Transverse colon (tissue), 4 donors: ENCODE measurements around the gene AFG1L. TPM values are rescaled to one million over a fixed set of nuclear protein-coding genes. Genes with fewer than 3 reads are reported as not detected.

ENCODE experiments used
- DNase-seq: peaks from one replicate; pipeline ENCODE4 v3.0.0-alpha.2; 2019
- H3K27ac ChIP-seq, 4 donors: fragments of 200-600 bp; sonication (generic); 2 replicates each; pipeline ENCODE4 v1.5.1; 2016 to 2018; ENCODE audit warnings: inconsistent platforms in 4 of 4
- H3K27me3 ChIP-seq: fragments of 200-600 bp; sonication (generic); 2 replicates; pipeline ENCODE4 v1.5.1; 2017; ENCODE audit warnings: inconsistent platforms
- H3K36me3 ChIP-seq, 4 donors: fragments of 200-600 bp; sonication (generic); 2 replicates each; pipeline ENCODE4 v1.5.1; 2017 to 2019; ENCODE audit warnings: inconsistent platforms in 4 of 4
- H3K4me1 ChIP-seq, 4 donors: fragments of 200-600 bp; sonication (generic); 2 replicates each; pipeline ENCODE4 v1.5.1; 2017 to 2020; ENCODE audit warnings: inconsistent platforms in 4 of 4
- H3K4me3 ChIP-seq, 4 donors: fragments of 200-600 bp; sonication (generic); 1 replicate in 1 of 4; 2 replicates in 3 of 4; pipeline versions ENCODE4 v1.5.1 to v1.6.1; 2017 to 2019; ENCODE audit warnings: inconsistent platforms in 4 of 4
- H3K9me3 ChIP-seq, 2 donors: fragments of 200-600 bp; sonication (generic); 2 replicates each; pipeline ENCODE4 v1.5.1; 2017 to 2019; ENCODE audit warnings: inconsistent platforms in 2 of 2
- CTCF ChIP-seq, 5 experiments: fragments of 200-600 bp in 3 of 5; fragments of 450-650 bp in 2 of 5; sonication (generic) in 3 of 5; IDR thresholded peaks; 1 replicate in 2 of 5; 2 replicates in 3 of 5; pipeline ENCODE4 v1.5.1; 2016 to 2017; ENCODE audit warnings: antibody characterized with exemption in 5 of 5, inconsistent platforms in 3 of 5, mild to moderate bottlenecking in 2 of 5, moderate library complexity in 1 of 5
- EP300 ChIP-seq: sonication (generic); formaldehyde crosslinking; IDR thresholded peaks from one replicate; pipeline ENCODE4 v1.6.1; 2017; ENCODE audit warnings: antibody characterized with exemption, low read depth
- POLR2A ChIP-seq: fragments of 450-650 bp; IDR thresholded peaks from one replicate; pipeline ENCODE4 v1.6.1; 2016; ENCODE audit warnings: antibody characterized with exemption, mild to moderate bottlenecking, moderate library complexity
- POLR2AphosphoS5 ChIP-seq, 3 donors: sonication (generic); formaldehyde crosslinking; IDR thresholded peaks; one replicate each; pipeline ENCODE4 v1.6.1; 2016; ENCODE audit warnings: antibody characterized with exemption in 3 of 3
- WGBS, 2 donors: methylation state at CpG; one replicate each; pipeline ENCODE4 v1.1.5; 2018; ENCODE audit warnings: low coverage in 1 of 2; 5-methylcytosine and 5-hydroxymethylcytosine counted together
- in situ Hi-C, 4 donors: fragments of 200-750 bp; cut with MboI; loops; one replicate each; pipeline versions ENCODE4 v1.15.0 to v1.15.1; 2017; ENCODE audit warnings: low sequenced_read_pairs in 3 of 4, low pct_ligation_motif_present in 1 of 4, low pct_unique_long_range_greater_than_20kb in 1 of 4
- intact Hi-C: fragments of 100-400 bp; cut with DNase I; formaldehyde crosslinking; loops from one replicate; pipeline ENCODE4 v1.15.1; 2023; ENCODE audit warnings: low total_unique reads
- small RNA-seq, 4 donors: library from RNA; depleted of rRNA; stranded (forward); fragments of <200 nt; gene quantifications; one replicate each; pipeline ENCODE3, GENCODE V24; 2016
- total RNA-seq, 4 donors: library from RNA; depleted of rRNA; stranded (reverse); fragments of >200 nt; gene quantifications; one replicate each; pipeline ENCODE4 v1.1.0, GENCODE V29; 2016

The AFG1L gene
- total RNA-seq, 4 donors from 2014 or later, result 2.2 to 22.5 (median 5.5) TPM

GRCh38 chr6:108574457-108575141, 279.7 kb downstream of the AFG1L start:
- in situ Hi-C loops, result loop anchor here in 1 of 4 donors (25.0 kb wide), 1 partner anchor 88 kb away; no protein-coding TSS in a partner anchor

More at GRCh38 chr6:108574457-108575141, 279.7 kb downstream of the AFG1L start:
- Histone ChIP-seq H3K9me3 (no peaks in the 10 kb centered on the region), H3K27me3 (no peaks in the 10 kb centered on the region), H3K36me3 (peaks cover 0 to 29% (median 5%) of the 10 kb centered on the region in 4 donors), H3K4me1 (peaks cover 32 to 69% (median 39%) of the 10 kb centered on the region in 4 donors), H3K4me3 (no peak overlapping the region), H3K27ac (peak overlapping the region in 3 of 4 donors; percentile 19 to 26 (median 21))
- 46 to 56% methylated on average over 4 of the region's 4 CpGs for WGBS, 2 donors
- no peak for TF ChIP-seq CTCF (IDR thresholded peaks at IDR 0.05)
- TF ChIP-seq POLR2A, result no peak
- no peak for TF ChIP-seq POLR2AphosphoS5 (IDR thresholded peaks at IDR 0.05)
- no peak for TF ChIP-seq EP300
- no peak for DNase-seq
- intact Hi-C loops, result no loop called here

Small RNA genes within 50 kb of the gene (small RNA-seq; reads per million reads assigned to genes)
- gene AL356121.1, result 0 reads per million in 4 donors
- 0 reads per million in 4 donors for gene AL391646.1
- 0 reads per million in 4 donors for gene RNA5SP212
- gene RNU6-1144P, result 0 reads per million in 4 donors
- gene RNU6-770P, result 0 reads per million in 4 donors
- gene Z98742.2, result 0 reads per million in 4 donors

Other genes starting within 250 kb of the AFG1L start
- gene OSTM1, start 220.3 kb upstream of the AFG1L start, total RNA-seq, result 100 to 1,000 TPM in 1 of 4 donors, 10 to 100 TPM in 3; 26.3 to 327 (median 58.4) TPM
- gene NR2E1, start 129.0 kb upstream of the AFG1L start, total RNA-seq, result not detected
- 100 to 1,000 TPM in 3 of 4 donors, 10 to 100 TPM in 1; 81.2 to 136 (median 121) TPM for gene SNX3, start 34.0 kb upstream of the AFG1L start, total RNA-seq